Measurements from ENCODE around the gene UBE2Q1.

- TF ChIP-seq, protein P1, sequence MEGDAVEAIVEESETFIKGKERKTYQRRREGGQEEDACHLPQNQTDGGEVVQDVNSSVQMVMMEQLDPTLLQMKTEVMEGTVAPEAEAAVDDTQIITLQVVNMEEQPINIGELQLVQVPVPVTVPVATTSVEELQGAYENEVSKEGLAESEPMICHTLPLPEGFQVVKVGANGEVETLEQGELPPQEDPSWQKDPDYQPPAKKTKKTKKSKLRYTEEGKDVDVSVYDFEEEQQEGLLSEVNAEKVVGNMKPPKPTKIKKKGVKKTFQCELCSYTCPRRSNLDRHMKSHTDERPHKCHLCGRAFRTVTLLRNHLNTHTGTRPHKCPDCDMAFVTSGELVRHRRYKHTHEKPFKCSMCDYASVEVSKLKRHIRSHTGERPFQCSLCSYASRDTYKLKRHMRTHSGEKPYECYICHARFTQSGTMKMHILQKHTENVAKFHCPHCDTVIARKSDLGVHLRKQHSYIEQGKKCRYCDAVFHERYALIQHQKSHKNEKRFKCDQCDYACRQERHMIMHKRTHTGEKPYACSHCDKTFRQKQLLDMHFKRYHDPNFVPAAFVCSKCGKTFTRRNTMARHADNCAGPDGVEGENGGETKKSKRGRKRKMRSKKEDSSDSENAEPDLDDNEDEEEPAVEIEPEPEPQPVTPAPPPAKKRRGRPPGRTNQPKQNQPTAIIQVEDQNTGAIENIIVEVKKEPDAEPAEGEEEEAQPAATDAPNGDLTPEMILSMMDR (conservative IDR thresholded peaks at IDR 0.05): no peak
- TF ChIP-seq EZH2 (IDR thresholded peaks at IDR 0.05; ENCODE audit: low read depth): no peak
These were observed 37.2 kb upstream of the UBE2Q1 start for GRCh38 chr1:154595621-154596020.

All from PC-9 (cell line).